GM21825 (cell line): ENCODE measurements around the gene KRT71.

Experiments used
- ATAC-seq: cut with Tn5 transposase; IDR thresholded peaks from one replicate; pipeline ENCODE4 v1.9.1; 2021; ENCODE audit warnings: mild to moderate bottlenecking, moderate library complexity; ENCODE audit not compliant: unreplicated experiment

KRT71 gene

DNA sequence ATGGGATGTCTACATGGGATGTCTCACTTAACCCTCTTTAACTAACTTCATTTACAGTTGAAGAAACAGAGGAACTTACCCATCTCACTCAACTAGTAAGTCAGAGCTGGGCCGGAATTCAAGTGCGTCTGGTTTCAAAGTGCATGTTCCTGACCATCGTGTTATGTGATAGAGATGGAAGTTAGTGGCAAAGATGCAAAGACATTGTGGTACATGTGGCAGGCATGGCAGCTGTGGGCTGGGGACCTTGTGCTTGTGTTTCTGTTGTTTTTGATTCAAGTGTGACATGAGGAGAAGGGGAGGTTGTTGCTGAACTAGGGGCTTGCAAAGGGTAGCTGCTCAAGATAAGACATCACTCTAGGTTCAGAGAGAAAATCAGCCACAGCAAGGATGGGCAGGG lies 23.0 kb upstream of the KRT71 start:
- ATAC-seq = no peak

DNA sequence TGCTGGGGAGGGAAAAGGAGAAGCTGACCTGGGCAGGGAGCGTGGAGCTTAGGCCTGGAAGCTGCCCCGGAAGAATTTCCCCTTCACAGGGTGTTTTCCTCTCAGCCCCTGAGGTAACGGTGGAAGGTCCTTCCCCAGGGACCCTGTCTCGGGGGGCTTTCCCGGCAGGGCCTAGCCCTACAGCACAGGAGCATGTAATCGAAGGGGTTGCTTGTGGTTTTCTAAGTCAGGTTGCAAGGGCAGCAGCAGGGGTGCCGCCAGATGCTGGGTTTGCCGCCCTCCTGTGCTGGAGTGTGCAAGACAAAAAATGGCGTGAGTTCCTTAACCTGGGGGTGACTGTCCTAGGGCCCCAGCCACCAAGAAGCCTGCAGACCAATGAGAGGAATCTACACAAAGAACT lies 22.3 kb upstream of the KRT71 start:
- no peak for ATAC-seq

DNA sequence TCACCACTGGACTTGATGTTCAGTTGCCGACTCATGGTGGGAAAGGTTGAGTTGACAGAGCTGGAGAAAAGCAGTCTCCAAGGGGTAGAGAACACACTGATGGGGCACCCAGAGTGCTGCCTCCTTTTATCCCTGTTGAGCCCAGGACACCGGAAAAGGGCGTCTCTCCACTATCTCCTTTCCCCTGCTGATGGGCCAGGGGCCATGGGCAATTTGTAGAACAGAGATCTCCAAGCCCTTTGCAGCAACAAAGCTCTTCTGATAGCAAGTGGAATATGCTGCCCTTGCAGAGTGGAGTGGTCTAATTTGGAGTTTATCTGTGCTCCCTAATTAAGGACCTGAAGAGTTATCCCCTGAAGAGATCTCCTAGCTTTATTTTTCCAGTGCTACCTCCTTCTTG lies 20.8 kb upstream of the KRT71 start, which contains the start of gene KRT74:
KRT74 (minus strand) TSS at position 101 of the 400 bp plus-strand sequence; CDS start at position 35, 66 bp downstream.
- ATAC-seq = no peak

DNA sequence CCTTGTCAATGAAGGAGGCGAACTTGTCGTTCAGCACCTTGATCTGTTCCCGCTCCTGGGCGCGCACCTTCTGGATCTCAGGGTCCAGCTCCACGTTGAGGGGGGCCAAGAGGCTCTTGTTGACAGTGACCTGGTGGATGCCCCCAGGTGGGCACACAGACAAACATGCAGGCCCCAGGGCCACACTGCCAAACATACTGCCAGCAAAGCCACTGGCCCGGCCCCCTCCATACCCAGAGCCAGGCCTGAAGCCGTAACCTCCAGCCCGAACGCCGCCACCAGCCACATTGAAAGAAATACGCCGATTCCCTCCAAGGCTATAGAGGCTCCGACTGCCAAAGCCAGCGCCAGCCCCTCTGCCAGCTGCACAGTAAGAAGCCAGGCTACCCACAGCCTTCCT lies 20.4 kb upstream of the KRT71 start:
- ATAC-seq = no peak

DNA sequence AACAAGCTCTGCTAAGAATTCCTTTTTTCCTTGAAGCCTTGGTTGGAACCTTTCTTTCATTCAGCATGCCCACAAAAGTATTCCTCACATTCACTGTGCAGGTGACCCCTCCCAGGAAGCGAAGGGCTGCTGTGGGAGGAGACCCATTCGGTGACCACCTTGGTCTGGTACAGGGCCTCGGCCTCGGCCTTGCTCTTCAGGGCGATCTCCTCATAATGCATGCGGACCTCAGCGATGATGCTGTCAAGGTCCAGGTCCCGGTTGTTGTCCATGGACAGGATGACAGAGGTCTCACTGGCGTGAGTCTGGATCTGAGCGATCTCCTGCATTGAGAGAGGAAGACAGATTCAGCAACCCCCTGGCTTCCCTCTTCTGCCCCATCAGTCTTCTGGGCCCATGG lies 17.6 kb upstream of the KRT71 start:
- ATAC-seq = no peak

DNA sequence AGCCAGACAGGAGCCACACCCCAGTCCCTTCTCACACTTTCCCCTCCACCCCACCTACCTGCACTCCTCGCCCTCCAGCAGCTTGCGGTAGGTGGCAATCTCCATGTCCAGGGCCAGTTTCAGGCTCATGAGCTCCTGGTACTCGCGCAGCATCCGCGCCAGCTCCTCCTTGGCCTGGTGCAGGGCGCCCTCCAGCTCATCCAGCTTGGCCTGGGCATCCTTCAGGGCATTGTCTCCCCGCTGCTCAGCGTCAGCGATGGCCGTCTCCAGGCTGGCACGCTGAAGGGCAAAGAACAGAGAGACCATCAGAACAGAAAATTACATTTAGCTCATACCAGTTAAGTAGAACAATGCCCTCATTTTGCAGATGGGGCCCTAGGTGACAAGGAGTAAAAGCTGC lies 15.2 kb upstream of the KRT71 start:
- ATAC-seq = no peak

DNA sequence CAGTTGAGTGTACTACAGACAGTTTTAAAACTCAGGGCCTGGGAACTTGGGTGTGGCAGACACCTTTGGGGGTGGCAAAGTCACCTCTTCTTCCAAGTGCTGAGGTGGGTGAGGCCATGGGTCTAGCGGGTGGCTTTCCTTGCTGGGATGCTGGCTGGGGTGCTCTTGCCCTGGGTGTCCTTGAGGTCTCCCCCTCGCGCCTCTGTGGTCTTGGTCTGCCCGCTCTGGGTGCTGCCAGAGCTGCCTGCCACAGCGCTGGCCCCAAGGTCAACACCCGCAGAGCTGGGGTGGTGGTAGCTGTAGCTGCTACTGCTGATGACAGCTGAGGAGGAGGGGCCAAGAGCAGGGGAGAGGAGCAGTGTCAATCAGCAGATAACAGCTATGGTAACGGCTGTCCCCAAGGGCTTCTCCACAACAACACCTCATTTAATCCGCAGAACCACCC lies 13.9 kb upstream of the KRT71 start:
- no peak for ATAC-seq

DNA sequence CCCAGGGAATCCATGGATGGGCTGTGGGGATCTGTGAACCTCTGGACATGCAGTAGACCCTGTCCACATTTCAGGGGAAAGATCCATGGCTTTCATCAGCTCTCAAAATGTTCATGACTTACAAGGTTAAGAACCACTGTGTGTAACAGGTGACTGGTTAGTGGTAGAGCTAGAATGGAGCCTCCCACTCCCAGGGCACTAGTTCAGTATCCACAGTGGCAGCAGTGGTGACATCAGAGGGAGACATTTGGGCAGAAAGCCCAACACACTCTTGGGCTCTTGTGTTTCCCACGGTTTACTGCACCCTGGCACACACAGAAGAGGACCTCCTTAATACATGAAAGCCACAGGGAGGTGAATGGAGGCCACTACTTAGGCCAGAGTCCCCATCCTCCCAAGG lies 11.6 kb upstream of the KRT71 start:
- ATAC-seq = no peak

DNA sequence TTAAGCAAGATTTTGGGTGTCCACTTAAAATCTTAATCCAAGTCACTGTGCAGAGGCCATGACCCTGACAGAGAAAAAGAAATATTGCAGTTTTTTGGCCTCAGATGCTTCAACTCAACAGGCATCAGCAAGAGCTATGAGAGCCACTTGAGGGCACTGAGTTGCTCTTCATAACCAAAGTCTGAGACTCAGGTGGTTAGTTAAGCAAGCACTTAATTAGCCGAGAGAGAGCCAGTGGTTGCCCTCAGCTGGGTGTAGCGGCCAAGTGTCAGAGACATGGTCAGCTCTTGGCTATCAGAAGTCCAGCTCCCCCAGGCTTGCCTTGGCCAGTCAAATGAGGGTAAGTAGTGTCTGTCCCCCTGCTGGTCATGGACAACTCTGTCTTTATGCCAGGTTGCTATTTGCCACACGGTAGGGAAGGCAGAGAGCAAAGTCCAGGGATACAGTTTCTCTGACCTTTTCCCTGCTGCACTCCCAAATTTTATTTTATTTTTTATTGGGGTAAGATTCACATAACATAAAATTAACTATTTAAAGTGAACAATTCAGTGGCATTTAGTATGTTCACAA lies 9.0 kb upstream of the KRT71 start:
- ATAC-seq = no peak

DNA sequence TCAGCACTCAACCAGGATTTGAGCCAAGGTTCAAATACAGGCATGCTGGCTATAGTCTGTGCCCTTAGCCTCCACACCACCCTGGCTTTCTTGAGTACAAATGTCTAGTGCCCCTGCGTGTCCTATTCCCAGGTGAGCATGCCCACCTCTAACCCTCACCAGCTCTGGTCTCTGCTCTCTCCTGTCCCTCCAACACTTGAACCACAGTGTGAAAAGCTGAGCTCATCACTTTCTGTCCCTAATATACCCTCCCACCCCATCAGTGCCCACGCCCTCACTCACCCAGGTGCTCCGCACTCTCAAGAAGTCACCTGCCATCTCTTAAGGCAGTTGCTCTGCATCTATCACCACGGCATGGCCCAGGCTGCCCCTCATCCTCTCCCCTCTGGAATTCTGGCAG lies 7.0 kb upstream of the KRT71 start:
- ATAC-seq = no peak

DNA sequence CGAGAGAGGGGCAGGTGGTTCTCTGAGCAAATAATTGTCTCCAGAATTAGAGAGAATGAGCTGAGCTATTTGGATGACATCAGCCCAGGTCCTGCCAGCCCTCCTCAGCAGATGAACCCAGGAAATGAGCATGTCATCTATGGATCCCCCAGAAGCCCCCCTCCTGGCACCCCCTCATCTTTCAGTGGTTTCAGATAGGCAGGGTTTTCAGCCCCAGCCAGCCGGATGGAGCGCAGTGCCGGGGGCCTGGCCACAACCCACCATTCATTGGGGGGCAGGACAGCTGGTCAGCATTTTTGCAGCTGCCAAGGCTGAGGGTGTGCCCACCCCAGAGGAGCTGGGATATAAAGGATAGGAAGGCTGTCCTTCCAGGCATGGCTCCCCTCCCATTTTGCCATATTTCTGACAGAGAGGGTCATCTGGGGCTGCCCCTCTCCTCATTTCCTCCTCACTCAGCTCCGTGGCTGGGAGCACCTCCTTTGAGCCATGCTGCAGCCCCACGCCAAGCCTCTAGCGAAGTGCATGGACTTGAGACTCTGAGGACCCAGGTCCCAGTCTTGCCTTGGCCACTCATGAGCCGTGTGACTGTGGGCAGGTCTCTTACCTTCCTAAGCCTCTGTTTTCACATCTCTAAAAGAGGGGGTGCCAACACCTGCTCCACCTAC lies 6.0 kb upstream of the KRT71 start:
- no peak for ATAC-seq

DNA sequence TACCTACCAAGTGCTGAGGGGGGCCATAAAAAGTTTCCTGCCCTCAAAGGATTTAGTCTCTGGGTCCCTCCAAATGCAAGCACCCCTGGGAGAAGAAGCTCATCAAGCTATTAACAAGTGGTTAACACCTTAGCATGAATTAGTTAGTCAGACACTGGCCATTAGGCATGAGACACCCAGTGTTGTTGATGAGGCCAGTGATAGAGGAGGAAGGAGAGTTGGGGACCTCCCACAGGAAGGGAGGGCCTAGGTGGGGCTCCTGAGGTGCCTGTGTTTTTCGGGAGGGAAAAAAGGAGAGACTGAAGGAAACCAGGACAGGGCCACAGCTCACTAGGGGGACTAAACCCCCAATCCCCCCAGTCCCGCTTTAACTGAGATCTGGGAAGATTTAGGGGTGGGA lies 4.5 kb upstream of the KRT71 start:
- no peak for ATAC-seq

DNA sequence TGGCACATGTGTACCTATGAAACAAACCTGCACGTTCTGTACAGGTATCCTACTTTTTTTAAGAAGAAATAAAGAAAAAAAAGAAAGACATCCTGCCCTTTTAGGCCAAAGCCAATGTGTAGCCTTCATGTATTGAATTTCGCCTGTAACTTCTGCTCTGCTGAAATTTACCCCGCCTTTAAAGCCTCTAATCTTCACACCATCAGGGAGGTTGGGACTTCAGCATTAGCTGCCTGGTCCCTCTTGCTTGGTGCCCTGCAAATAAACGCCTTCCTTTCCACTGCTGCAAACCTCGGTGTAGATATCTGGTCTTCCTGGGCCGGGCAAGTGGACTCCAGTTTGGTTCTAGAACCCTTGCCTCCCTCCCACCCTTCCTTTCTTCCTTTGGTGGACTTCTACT lies 2.6 kb upstream of the KRT71 start:
- no peak for ATAC-seq

DNA sequence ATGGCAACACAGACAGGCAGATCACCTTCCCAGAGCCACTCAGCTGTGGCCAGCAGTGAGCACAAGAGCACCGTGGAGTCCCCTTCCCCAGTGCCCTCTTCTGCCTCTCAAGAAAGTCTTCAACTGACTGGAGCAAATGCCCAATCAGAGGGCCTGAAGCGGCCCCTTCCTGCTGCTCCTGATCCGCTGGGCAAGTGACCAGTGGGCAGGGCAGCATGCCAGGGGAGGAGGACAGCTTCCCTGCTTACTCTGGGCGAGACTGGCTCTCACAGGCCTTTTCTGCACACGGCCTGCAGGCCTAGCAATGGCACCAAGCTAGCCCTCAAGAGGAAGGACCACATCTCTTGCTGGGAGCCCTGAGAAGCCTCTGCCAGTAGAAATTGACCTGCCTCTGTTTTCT lies 890 bp downstream of the KRT71 start:
- ATAC-seq = no peak

DNA sequence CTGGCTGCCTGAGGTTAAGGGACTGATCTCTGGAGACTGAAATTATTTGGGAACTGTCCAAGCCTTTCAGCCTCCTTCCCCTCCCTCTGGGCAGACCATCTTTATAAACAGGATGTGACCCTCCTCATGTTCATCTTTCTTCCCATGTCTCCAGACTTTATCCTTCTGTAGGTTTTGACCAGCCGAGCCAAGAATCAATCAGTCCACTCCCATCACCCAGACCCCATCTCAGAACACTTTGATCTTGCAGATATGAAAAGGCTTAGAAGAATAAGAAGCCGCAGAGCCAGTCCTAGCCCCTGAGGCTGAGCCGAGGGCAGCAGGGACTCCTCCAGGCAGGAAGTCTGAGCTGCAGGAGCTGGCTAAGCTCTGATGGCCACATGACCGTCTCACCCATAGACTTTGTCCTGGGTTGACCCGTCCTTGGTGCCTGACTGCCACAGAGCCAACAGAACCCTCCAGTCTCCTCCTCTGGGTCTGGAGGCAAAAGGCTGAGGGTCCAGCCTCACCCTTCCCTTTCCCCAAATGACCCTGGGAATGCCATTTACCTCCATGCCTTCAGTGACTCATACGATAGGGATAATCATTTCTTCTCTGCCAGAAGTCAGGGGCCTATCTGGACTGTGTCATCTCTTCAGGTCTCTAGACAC lies 1.6 kb downstream of the KRT71 start:
- no peak for ATAC-seq

DNA sequence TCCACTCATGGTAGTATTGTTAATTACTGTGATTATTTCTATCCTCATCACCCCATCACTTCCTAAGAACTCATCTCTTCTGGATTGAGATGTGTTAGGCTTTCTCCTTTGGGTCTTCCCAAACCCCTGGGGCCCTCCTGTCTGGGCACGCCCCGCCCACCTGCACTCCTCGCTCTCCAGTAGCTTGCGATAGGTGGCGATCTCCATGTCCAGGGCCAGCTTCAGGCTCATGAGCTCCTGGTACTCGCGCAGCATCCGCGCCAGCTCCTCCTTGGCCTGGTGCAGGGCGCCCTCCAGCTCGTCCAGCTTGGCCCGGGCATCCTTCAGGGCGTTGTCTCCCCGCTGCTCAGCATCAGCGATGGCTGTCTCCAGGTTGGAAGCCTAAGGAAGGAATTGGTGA lies 6.8 kb downstream of the KRT71 start:
- ATAC-seq = no peak

DNA sequence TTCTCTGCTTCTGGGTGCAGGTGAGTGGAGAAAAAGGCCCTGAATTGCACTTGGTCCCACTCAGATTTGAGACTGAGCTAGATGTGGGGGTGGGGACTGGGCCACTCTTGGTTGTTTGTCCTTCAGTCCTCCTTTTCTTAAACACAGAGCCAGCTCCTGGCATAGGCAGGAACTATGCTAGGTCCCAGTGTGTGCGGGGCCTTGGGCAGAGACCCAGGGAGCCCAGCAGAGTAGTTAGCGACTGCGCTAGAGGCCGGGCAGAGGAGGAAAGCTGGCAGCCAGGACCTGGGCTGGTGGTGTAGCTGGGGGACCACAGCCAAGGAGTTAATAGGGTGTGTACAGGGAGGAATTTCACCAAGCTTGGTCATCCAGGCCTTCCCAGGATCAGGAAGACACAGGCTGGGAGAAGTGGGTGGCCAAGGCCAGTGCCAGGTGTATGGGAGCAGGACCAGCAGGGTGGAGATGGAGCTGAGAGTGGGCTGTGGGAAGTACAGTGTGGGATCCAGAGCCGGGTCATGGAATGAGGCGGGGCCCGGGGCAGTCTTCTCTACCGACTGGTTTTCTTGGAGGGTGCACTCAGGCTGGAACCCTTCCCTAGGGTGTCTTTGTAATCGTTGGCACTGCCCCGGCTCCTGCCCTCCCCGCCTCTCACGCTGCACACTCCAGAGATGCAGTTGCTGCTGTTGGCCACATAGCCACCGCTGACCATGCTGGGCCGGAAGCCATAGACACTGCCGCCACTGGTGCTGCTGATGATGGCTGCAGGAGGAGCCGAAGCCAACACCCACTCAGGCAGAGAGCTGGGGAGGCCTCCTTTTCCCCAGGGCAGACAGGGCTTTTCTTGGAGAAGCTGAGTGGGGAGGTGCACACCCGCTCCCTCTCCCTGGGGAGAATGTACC lies 8.7 kb downstream of the KRT71 start:
- ATAC-seq = no peak

DNA sequence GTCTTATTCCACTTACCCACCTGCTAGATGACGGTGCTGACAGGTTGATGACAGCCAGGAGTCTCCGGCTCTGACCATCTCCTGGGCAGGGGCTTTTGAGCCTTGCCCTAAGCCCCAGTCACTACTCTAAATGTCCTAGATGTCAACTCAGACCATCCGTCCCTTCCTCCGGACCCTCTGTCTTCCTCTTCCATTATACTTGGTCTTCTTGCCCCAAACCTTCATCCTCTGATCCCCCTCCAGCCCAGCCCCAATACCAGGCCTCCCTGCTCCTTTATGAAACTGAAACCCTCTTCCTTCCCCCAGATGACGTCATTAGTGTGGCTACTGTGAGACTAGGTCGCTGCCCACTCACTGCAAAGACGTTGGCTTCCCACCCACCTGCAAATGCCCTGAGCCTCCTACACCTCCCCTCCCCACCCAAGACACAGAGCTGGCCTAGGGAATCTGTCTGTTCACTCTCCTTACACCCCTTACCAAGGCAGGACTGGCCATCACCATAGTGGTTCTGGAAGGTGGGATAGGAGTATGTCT lies 10.1 kb downstream of the KRT71 start:
- no peak for ATAC-seq

DNA sequence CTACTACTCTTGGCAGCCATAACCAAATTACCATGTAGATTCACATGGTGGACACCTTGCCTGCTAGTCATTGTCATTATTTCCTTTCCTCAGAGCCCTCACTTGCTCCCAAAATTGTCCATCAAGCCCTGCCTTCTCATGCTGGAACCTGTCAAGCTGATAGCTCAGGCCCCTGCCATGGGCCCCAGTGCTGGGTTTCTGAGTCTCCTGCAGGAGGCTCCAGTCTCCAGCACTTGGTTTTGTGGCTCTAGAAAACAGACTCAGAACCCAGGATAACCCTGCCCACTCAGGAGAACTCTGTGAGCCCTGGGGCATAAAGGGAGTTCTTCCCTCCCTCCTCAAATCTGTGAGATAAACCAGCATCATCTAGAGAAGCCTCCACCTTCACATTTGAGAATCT lies 10.8 kb downstream of the KRT71 start:
- no peak for ATAC-seq

DNA sequence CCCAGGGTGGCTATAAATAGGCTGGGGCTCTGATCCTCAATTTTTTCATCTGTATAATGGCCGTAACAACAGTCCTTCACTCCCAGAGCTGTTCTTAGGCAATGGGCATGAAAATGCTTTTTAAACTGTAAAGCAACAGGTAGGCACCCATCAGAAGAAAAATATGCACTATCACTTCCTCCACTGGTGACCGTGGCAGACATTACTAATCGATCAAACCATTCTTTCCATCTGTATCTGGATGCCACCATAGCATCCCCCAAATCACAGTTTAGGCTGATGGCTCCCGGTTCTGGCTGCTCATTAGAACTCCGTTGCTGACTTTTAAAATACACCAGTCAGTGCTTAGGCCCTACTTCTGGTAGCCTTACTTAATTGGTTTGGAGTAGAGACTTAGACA lies 11.2 kb downstream of the KRT71 start:
- no peak for ATAC-seq

DNA sequence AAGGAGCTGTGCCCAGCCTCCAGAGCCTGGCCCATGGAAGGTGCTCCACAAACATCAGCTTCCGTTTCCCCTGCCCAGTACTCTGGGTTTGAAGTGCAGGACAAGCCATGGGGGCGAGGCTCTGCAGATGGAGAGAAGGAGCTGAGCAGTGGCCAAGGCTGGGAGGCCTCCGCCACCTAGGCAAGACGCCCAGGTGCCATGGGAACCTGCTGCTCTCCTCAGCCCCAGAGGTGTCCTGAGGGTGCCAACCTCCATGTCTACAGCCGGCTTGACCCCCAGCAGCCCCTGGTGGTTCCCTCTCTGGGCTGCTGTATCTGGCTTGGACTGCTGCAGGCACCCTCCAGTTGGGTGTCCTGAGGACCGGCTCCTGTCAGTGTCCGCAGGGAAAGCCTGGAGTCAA lies 12.4 kb downstream of the KRT71 start:
- ATAC-seq = no peak
